Left ventricle myocardium inferior (tissue), 1 donor: Measurements from ENCODE around the gene DDX51. TPM values are rescaled to one million over a fixed set of nuclear protein-coding genes. Genes with fewer than 3 reads are reported as not detected.
"Not testable (repeated sequence)": the region's sequence is repeated elsewhere in the genome, so short reads cannot be mapped to it uniquely, and the experiment has no call there.

Source experiments
- DNase-seq: peaks from one replicate; pipeline ENCODE4 v3.0.0-alpha.2; 2020
- H3K27ac ChIP-seq: fragments of 200-600 bp; replicated peaks from 2 replicates; pipeline ENCODE4 v1.8.0; 2021
- H3K27me3 ChIP-seq: fragments of 200-600 bp; 2 replicates; pipeline ENCODE4 v1.8.0; 2021; ENCODE audit warnings: low read depth
- H3K36me3 ChIP-seq: fragments of 200-600 bp; 2 replicates; pipeline ENCODE4 v1.8.0; 2021
- H3K4me1 ChIP-seq: fragments of 200-600 bp; 2 replicates; pipeline ENCODE4 v1.8.0; 2021
- H3K4me3 ChIP-seq: fragments of 200-600 bp; 2 replicates; pipeline ENCODE4 v1.8.0; 2021; ENCODE audit warnings: mild to moderate bottlenecking, moderate library complexity
- H3K9me3 ChIP-seq: fragments of 200-600 bp; replicated peaks from 2 replicates; pipeline ENCODE4 v1.8.0; 2021
- CTCF ChIP-seq: fragments of 200-600 bp; IDR thresholded peaks from 2 replicates; pipeline ENCODE4 v1.8.0; 2021; ENCODE audit warnings: antibody characterized with exemption, mild to moderate bottlenecking, borderline replicate concordance
- intact Hi-C: fragments of 100-400 bp; cut with micrococcal nuclease; formaldehyde crosslinking; loops from one replicate; pipeline ENCODE4 v1.11.0; 2022
- total RNA-seq: library from RNA; stranded (reverse); fragmentation: NEBNext Ultra II Directional; extraction: Animal tissue kit (Norgen Biotek cat#: 25700); gene quantifications from one replicate; pipeline ENCODE4 v1.2.1, GENCODE V29; 2021
- donor health status: DM: no; HTN: yes; CAD: no; lungs with severe emphysema.

Gene DDX51
- total RNA-seq, 1 donor from 2014 or later = 9.0 TPM

GRCh38 chr12:132152411-132152821 lies 8.3 kb upstream of the DDX51 start:
- TF ChIP-seq CTCF = no peak

GRCh38 chr12:132151766-132152410 lies 7.8 kb upstream of the DDX51 start:
- Histone ChIP-seq H3K9me3 (no peaks in the 10 kb centered on the region), H3K4me1 (peaks cover 10% of the 10 kb centered on the region), H3K27ac (no peak overlapping the region), H3K4me3 (no peak overlapping the region), H3K36me3 (peaks cover 23% of the 10 kb centered on the region), H3K27me3 (no peaks in the 10 kb centered on the region)
- TF ChIP-seq CTCF = no peak
- DNase-seq = peak; percentile 16
- intact Hi-C loops = no loop called here

More at GRCh38 chr12:132152411-132152821, 8.3 kb upstream of the DDX51 start:
- Histone ChIP-seq H3K36me3 (peaks cover 18% of the 10 kb centered on the region), H3K4me1 (peaks cover 10% of the 10 kb centered on the region), H3K9me3 (no peaks in the 10 kb centered on the region), H3K27me3 (no peaks in the 10 kb centered on the region), H3K4me3 (no peak overlapping the region), H3K27ac (no peak overlapping the region)
- intact Hi-C loops = no loop called here
- peak; percentile 7 for DNase-seq

- no peaks in the 10 kb centered on the region for H3K9me3 ChIP-seq
- intact Hi-C loops = no loop called here
- peaks cover 26% of the 10 kb centered on the region for H3K36me3 ChIP-seq
- TF ChIP-seq CTCF = no peak
- no peak overlapping the region for H3K4me3 ChIP-seq
- peak; percentile 13 for DNase-seq
- H3K4me1 ChIP-seq = peaks cover 10% of the 10 kb centered on the region
- H3K27ac ChIP-seq = no peak overlapping the region
- H3K27me3 ChIP-seq = no peaks in the 10 kb centered on the region
Measured at GRCh38 chr12:132151145-132151765, 7.1 kb upstream of the DDX51 start.

GRCh38 chr12:132150780-132151144 lies 6.6 kb upstream of the DDX51 start:
- Histone ChIP-seq H3K4me1 (peaks cover 10% of the 10 kb centered on the region), H3K36me3 (peaks cover 26% of the 10 kb centered on the region), H3K27ac (no peak overlapping the region), H3K4me3 (no peak overlapping the region), H3K9me3 (no peaks in the 10 kb centered on the region), H3K27me3 (no peaks in the 10 kb centered on the region)
- intact Hi-C loops = no loop called here
- DNase-seq = no peak
- TF ChIP-seq CTCF = no peak

- intact Hi-C loops, H3K4me3 ChIP-seq, H3K27ac ChIP-seq, H3K9me3 ChIP-seq, DNase-seq, H3K27me3 ChIP-seq: not testable (repeated sequence)
- Histone ChIP-seq H3K36me3 (peaks cover 26% of the 10 kb centered on the region), H3K4me1 (peaks cover 22% of the 10 kb centered on the region)
Measured at GRCh38 chr12:132149526-132149925, 5.4 kb upstream of the DDX51 start.

GRCh38 chr12:132148368-132149045 lies 4.4 kb upstream of the DDX51 start:
- no peak for TF ChIP-seq CTCF
- Histone ChIP-seq H3K36me3 (peaks cover 26% of the 10 kb centered on the region), H3K9me3 (no peaks in the 10 kb centered on the region), H3K27ac (no peak overlapping the region), H3K4me3 (no peak overlapping the region), H3K27me3 (no peaks in the 10 kb centered on the region), H3K4me1 (peaks cover 20% of the 10 kb centered on the region)
- peak; percentile 8 for DNase-seq
- intact Hi-C loops = no loop called here
